ENCODE results near the gene CCN2.
"Not testable (repeated sequence)": the region's sequence is repeated elsewhere in the genome, so short reads cannot be mapped to it uniquely, and the experiment has no call there.

CCN2 gene

DNA sequence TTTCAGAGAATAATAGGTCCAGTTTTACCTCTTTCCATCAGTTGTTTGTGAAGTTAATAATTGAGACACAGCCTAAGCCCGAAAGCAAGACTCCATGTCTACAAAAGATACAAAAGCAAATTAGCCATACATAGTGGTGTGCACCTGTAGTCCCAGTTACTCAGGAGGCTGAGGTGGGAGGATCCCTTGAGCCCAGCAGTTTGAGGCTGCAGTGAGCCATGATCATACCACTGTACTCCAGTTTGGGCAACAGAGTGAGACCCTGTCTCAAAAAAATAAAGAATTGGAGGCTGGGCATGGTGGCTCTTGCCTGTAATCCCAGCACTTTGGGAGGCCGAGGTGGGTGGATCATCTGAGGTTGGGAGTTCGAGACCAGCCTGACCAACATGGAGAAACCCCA, 42.4 kb downstream of the CCN2 start:
- not testable (repeated sequence) for DNase-seq

DNA sequence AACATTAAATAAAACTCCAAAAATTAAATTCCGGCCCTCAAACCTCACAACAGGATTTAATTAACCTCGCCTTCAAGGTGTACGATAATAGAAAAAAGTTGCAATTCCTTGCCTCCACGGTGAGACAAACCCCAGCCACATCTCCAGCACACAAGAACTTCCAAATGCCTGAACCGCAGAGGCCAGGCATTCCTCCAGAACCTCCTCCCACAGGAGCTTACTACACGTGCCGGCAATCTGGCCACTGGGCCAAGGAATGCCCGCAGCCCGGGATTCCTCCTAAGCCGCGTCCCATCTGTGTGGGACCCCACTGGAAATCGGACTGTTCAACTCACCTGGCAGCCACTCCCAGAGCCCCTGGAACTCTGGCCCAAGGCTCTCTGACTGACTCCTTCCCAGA, 47.4 kb downstream of the CCN2 start:
- not testable (repeated sequence) for DNase-seq

DNA sequence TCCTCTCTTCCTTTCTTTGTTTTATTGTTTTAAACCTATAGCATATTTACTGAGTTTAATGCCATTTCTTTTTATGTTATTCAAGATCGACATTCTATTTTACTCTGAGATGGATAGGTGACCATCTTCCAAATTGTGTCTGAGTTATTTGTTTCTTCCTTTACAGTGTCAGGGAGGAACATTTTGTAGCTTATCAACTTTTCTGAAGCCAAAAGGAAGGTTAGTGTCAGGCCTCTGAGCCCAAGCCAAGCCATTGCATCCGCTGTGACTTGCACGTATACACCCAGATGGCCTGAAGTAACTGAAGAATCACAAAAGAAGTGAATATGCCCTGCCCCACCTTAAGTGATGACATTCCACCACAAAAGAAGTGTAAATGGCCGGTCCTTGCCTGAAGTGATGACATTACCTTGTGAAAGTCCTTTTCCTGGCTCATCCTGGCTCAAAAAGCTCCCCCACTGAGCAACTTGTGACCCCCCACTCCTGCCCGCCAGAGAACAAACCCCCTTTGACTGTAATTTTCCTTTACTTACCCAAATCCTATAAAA, 49.8 kb downstream of the CCN2 start:
- not testable (repeated sequence) for DNase-seq

DNA sequence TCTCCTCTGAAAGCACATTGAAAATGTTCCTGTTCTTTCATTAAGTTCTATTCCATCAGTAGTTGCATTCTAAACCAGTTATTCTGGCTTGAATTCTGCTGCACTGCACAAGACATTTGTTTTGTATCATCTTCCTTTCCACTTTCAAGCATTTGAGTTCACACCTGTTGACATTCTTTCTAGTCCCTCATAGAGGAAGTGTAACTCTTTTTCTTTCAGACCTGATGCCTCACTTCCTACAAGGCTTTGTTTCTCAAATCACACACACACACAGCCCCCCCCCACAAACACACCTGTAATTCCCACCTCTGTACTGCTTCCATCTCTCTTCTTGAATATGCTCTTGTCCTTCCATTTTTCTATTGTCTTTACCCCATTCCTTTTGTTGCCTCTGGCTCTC, 50.9 kb downstream of the CCN2 start:
- no peak for DNase-seq

GRCh38 chr6:131898718-131899117, 52.5 kb downstream of the CCN2 start:
- no peak for DNase-seq
